Esophagus muscularis mucosa (tissue), 4 donors: Measurements from ENCODE around the gene KIF26B. TPM values are rescaled to one million over a fixed set of nuclear protein-coding genes. Genes with fewer than 3 reads are reported as not detected.

Experiments
- DNase-seq: peaks from one replicate; pipeline ENCODE4 v3.0.0-alpha.2; 2017; ENCODE audit errors: extremely low spot score
- H3K27ac ChIP-seq, 4 donors: fragments of 200-600 bp; sonication (generic); replicated peaks in 1 of 4; 1 replicate in 3 of 4; 2 replicates in 1 of 4; pipeline ENCODE4 v1.5.1; 2016 to 2019; ENCODE audit warnings: mild to moderate bottlenecking in 1 of 4
- H3K27me3 ChIP-seq, 4 donors: fragments of 200-600 bp; sonication (generic); one replicate each; pipeline versions ENCODE4 v1.5.1 to v1.6.0; 2016 to 2019
- H3K36me3 ChIP-seq, 4 donors: fragments of 200-600 bp; sonication (generic); one replicate each; pipeline ENCODE4 v1.5.1; 2016 to 2019
- H3K4me1 ChIP-seq, 4 donors: fragments of 200-600 bp; sonication (generic); one replicate each; pipeline ENCODE4 v1.5.1; 2016 to 2019
- H3K4me3 ChIP-seq, 4 donors: fragments of 200-600 bp; sonication (generic); 1 replicate in 2 of 4; 2 replicates in 2 of 4; pipeline ENCODE4 v1.5.1; 2016 to 2019; ENCODE audit warnings: mild to moderate bottlenecking in 4 of 4, moderate library complexity in 1 of 4
- H3K9me3 ChIP-seq, 4 donors: fragments of 200-600 bp; sonication (generic); 1 replicate in 3 of 4; 2 replicates in 1 of 4; pipeline ENCODE4 v1.5.1; 2016 to 2019
- CTCF ChIP-seq, 3 experiments: fragments of 200-600 bp in 2 of 3; fragments of 450-650 bp in 1 of 3; sonication (generic) in 2 of 3; IDR thresholded peaks; one replicate each; pipeline ENCODE4 v1.5.1; 2017 to 2019; ENCODE audit warnings: antibody characterized with exemption in 3 of 3, mild to moderate bottlenecking in 2 of 3, moderate library complexity in 1 of 3
- EP300 ChIP-seq: sonication (generic); formaldehyde crosslinking; IDR thresholded peaks from one replicate; pipeline ENCODE4 v1.6.1; 2017; ENCODE audit warnings: antibody characterized with exemption
- POLR2A ChIP-seq: fragments of 450-650 bp; IDR thresholded peaks from one replicate; pipeline ENCODE4 v1.6.1; 2017; ENCODE audit warnings: antibody characterized with exemption, moderate library complexity, mild to moderate bottlenecking, low read depth
- POLR2AphosphoS5 ChIP-seq, 2 donors: sonication (generic); formaldehyde crosslinking; IDR thresholded peaks; one replicate each; pipeline ENCODE4 v1.6.1; 2017; ENCODE audit warnings: antibody characterized with exemption in 2 of 2
- WGBS: methylation state at CpG from one replicate; pipeline ENCODE4 v1.1.5; 2018; 5-methylcytosine and 5-hydroxymethylcytosine counted together
- intact Hi-C: fragments of 100-400 bp; cut with DNase I; formaldehyde crosslinking; loops from one replicate; pipeline ENCODE4 v1.15.1; 2023
- total RNA-seq, 4 donors: library from RNA; depleted of rRNA; stranded (reverse); fragments of >200 nt; gene quantifications; one replicate each; pipeline versions ENCODE4 v1.1.0 to v1.2.1, GENCODE V29; 2016

KIF26B gene
- total RNA-seq, 4 donors from 2014 or later, result 0.13 to 3.7 (median 1.3) TPM

GRCh38 chr1:245588116-245588639, 433.4 kb downstream of the KIF26B start:
- no peaks in the 10 kb centered on the region for H3K27me3 ChIP-seq
- peaks cover 0 to 10% (median 9%) of the 10 kb centered on the region in 4 donors for H3K4me1 ChIP-seq
- intact Hi-C loops, result no loop called here
- no peak overlapping the region for H3K4me3 ChIP-seq
- no peaks in the 10 kb centered on the region for H3K9me3 ChIP-seq
- TF ChIP-seq CTCF (IDR thresholded peaks at IDR 0.05) (no peak), EP300 (no peak), POLR2A (no peak), POLR2AphosphoS5 (IDR thresholded peaks at IDR 0.05) (no peak)
- no peak overlapping the region for H3K27ac ChIP-seq
- no peak for DNase-seq
- WGBS, result 87% methylated on average over 10 of the region's 10 CpGs
- no peaks in the 10 kb centered on the region for H3K36me3 ChIP-seq

- Histone ChIP-seq H3K4me1 (peaks cover 0 to 10% (median 9%) of the 10 kb centered on the region in 4 donors), H3K4me3 (no peak overlapping the region), H3K9me3 (no peaks in the 10 kb centered on the region), H3K27ac (no peak overlapping the region), H3K27me3 (no peaks in the 10 kb centered on the region), H3K36me3 (no peaks in the 10 kb centered on the region)
- WGBS, result 88% methylated on average over 8 of the region's 12 CpGs
- DNase-seq, result no peak
- TF ChIP-seq EP300 (no peak), CTCF (IDR thresholded peaks at IDR 0.05) (no peak), POLR2A (no peak), POLR2AphosphoS5 (IDR thresholded peaks at IDR 0.05) (no peak)
- intact Hi-C loops, result no loop called here
These were observed 434.5 kb downstream of the KIF26B start for GRCh38 chr1:245589316-245589715.

- DNase-seq, result no peak
- H3K36me3 ChIP-seq, result no peaks in the 10 kb centered on the region
- H3K27me3 ChIP-seq, result no peaks in the 10 kb centered on the region
- peaks cover 0 to 10% (median 9%) of the 10 kb centered on the region in 4 donors for H3K4me1 ChIP-seq
- H3K9me3 ChIP-seq, result no peaks in the 10 kb centered on the region
- WGBS, result 95% methylated on average over 17 of the region's 26 CpGs
- intact Hi-C loops, result no loop called here
- no peak overlapping the region for H3K4me3 ChIP-seq
- no peak overlapping the region for H3K27ac ChIP-seq
- TF ChIP-seq POLR2A (no peak), EP300 (no peak), POLR2AphosphoS5 (IDR thresholded peaks at IDR 0.05) (no peak), CTCF (IDR thresholded peaks at IDR 0.05) (no peak)
These were observed 435.1 kb downstream of the KIF26B start for GRCh38 chr1:245589906-245590305.

- TF ChIP-seq CTCF (IDR thresholded peaks at IDR 0.05) (no peak), EP300 (no peak), POLR2A (no peak), POLR2AphosphoS5 (IDR thresholded peaks at IDR 0.05) (no peak)
- H3K36me3 ChIP-seq, result no peaks in the 10 kb centered on the region
- 87% methylated on average over 4 of the region's 4 CpGs for WGBS
- no peaks in the 10 kb centered on the region for H3K27me3 ChIP-seq
- H3K9me3 ChIP-seq, result no peaks in the 10 kb centered on the region
- no peak overlapping the region for H3K27ac ChIP-seq
- no peak for DNase-seq
- peaks cover 0 to 2% (median 1%) of the 10 kb centered on the region in 4 donors for H3K4me1 ChIP-seq
- intact Hi-C loops, result no loop called here
- H3K4me3 ChIP-seq, result no peak overlapping the region
These were observed 435.9 kb downstream of the KIF26B start for GRCh38 chr1:245590726-245591125.
